Tibial nerve (tissue), 4 donors: ENCODE data around the gene POMZP3.
"Not testable (repeated sequence)": the region's sequence is repeated elsewhere in the genome, so short reads cannot be mapped to it uniquely, and the experiment has no call there.

Source experiments
- EP300 ChIP-seq, 2 donors: sonication (generic); formaldehyde crosslinking; IDR thresholded peaks; one replicate each; pipeline ENCODE4 v1.6.1; 2017; ENCODE audit warnings: antibody characterized with exemption in 2 of 2, mild to moderate bottlenecking in 1 of 2
- TF ChIP-seq, protein P1 (sequence below), 5 experiments: fragments of 200-600 bp in 3 of 5; fragments of 450-650 bp in 2 of 5; sonication (generic) in 3 of 5; IDR thresholded peaks; one replicate each; pipeline ENCODE4 v1.5.1; 2016 to 2019; ENCODE audit warnings: antibody characterized with exemption in 5 of 5, mild to moderate bottlenecking in 3 of 5, moderate library complexity in 2 of 5

DNA sequence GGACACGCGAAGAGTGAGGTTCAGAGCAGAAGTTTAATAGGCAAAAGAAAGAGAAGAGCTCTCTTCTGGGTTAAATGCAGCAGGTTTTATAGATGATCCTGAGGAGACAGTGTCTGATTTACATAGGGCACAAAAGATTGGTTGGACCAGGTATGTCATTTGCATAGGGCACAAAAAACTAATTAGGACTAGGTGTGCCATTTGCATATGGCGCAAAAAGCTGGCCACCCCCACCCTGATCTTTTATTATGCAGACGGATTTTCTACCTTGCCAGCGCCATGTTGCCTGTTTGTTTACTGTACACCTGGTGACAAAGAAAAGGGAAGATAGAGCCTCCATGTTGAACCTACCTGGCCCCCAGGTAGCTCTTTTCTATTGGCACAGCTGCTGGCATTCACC, 46.3 kb upstream of the POMZP3 start:
- TF ChIP-seq, protein P1, sequence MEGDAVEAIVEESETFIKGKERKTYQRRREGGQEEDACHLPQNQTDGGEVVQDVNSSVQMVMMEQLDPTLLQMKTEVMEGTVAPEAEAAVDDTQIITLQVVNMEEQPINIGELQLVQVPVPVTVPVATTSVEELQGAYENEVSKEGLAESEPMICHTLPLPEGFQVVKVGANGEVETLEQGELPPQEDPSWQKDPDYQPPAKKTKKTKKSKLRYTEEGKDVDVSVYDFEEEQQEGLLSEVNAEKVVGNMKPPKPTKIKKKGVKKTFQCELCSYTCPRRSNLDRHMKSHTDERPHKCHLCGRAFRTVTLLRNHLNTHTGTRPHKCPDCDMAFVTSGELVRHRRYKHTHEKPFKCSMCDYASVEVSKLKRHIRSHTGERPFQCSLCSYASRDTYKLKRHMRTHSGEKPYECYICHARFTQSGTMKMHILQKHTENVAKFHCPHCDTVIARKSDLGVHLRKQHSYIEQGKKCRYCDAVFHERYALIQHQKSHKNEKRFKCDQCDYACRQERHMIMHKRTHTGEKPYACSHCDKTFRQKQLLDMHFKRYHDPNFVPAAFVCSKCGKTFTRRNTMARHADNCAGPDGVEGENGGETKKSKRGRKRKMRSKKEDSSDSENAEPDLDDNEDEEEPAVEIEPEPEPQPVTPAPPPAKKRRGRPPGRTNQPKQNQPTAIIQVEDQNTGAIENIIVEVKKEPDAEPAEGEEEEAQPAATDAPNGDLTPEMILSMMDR (IDR thresholded peaks at IDR 0.05), result not testable (repeated sequence)
- TF ChIP-seq EP300 (IDR thresholded peaks at IDR 0.05), result not testable (repeated sequence)
